MM.1S (cell line): ENCODE results near the gene CFAP61.

Experiments used
- DNase-seq: peaks from one replicate; pipeline ENCODE4 v3.0.0-alpha.2; 2015
- H2AFZ ChIP-seq: fragments of 300-600 bp; sonication (generic); 2 replicates; pipeline ENCODE4 v1.6.0; 2016; ENCODE audit warnings: antibody characterized with exemption, low read length
- H3F3A ChIP-seq: fragments of 300-600 bp; sonication (generic); 2 replicates; pipeline ENCODE4 v1.6.1; 2016; ENCODE audit warnings: mild to moderate bottlenecking, antibody characterized with exemption, low read length, moderate library complexity, mixed read lengths; ENCODE audit not compliant: insufficient read depth
- H3K27ac ChIP-seq: fragments of 300-600 bp; sonication (generic); 2 replicates; pipeline ENCODE4 v1.5.1; 2016; ENCODE audit warnings: mild to moderate bottlenecking, low read length
- H3K27me3 ChIP-seq: fragments of 300-600 bp; sonication (generic); replicated peaks from 2 replicates; pipeline ENCODE4 v1.6.0; 2016; ENCODE audit warnings: low read length; ENCODE audit not compliant: insufficient read depth
- H3K36me3 ChIP-seq: fragments of 300-600 bp; sonication (generic); replicated peaks from 2 replicates; pipeline ENCODE4 v1.6.1; 2016; ENCODE audit warnings: mild to moderate bottlenecking, low read length, mixed read lengths; ENCODE audit not compliant: insufficient read depth
- H3K4me1 ChIP-seq: fragments of 300-600 bp; sonication (generic); 2 replicates; pipeline ENCODE4 v1.6.1; 2016; ENCODE audit warnings: low read length, mixed read lengths
- H3K4me2 ChIP-seq: fragments of 300-600 bp; sonication (generic); 2 replicates; pipeline ENCODE4 v1.6.0; 2016; ENCODE audit warnings: low read depth, low read length
- H3K4me3 ChIP-seq: fragments of 300-600 bp; sonication (generic); 2 replicates; pipeline ENCODE4 v1.5.1; 2016; ENCODE audit warnings: low read length, mixed read lengths
- H3K79me2 ChIP-seq: fragments of 300-600 bp; sonication (generic); 2 replicates; pipeline ENCODE4 v1.6.1; 2016; ENCODE audit warnings: mixed run types, low read length, mixed read lengths
- H3K9ac ChIP-seq: fragments of 300-600 bp; sonication (generic); 2 replicates; pipeline ENCODE4 v1.6.1; 2016; ENCODE audit warnings: low read length, mixed read lengths
- H3K9me2 ChIP-seq: fragments of 300-600 bp; sonication (generic); replicated peaks from 2 replicates; pipeline ENCODE4 v1.6.1; 2016; ENCODE audit warnings: mild to moderate bottlenecking, low read length, mixed read lengths; ENCODE audit not compliant: insufficient read depth
- H3K9me3 ChIP-seq: fragments of 300-600 bp; sonication (generic); replicated peaks from 2 replicates; pipeline ENCODE4 v1.6.1; 2016; ENCODE audit warnings: mild to moderate bottlenecking, low read length, mixed read lengths; ENCODE audit not compliant: insufficient read depth
- H4K20me1 ChIP-seq: fragments of 300-600 bp; sonication (generic); 2 replicates; pipeline ENCODE4 v1.6.1; 2016; ENCODE audit warnings: mild to moderate bottlenecking, low read length, moderate library complexity, mixed read lengths; ENCODE audit not compliant: insufficient read depth
- EZH2 ChIP-seq: fragments of 300-600 bp; sonication (generic); optimal IDR thresholded peaks from 2 replicates; pipeline ENCODE3; 2017; ENCODE audit warnings: low read depth, mild to moderate bottlenecking, antibody characterized with exemption, low read length, mixed read lengths
- EZH2phosphoT487 ChIP-seq: fragments of 300-600 bp; sonication (generic); IDR thresholded peaks from 2 replicates; pipeline ENCODE4 v1.6.1; 2018; ENCODE audit warnings: antibody characterized with exemption, low read length
- TF ChIP-seq, protein P1 (sequence below): fragments of 300-600 bp; sonication (generic); IDR thresholded peaks from 2 replicates; pipeline ENCODE4 v1.5.1; 2016; ENCODE audit warnings: antibody characterized with exemption, low read length, mixed read lengths

Gene CFAP61

DNA sequence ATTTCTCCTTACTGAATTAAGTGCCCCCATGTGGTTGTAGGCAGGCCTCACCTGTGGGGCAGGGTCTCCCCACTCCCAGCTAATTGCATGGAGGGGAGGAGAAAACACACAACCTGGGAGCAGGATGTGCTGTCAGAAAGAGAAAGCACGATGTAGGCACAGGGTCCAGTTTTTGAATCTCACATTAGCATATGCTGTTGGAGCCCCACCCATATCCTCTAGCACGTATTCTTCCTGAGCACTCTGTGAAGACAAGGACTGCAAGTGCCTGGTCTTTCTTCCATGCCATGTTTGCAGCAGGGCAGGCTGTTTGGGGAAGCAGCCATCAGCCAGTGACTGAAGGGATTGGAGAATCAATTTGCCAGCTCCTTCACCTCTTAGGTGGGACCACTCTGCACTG, 108.2 kb downstream of the CFAP61 start:
- Histone ChIP-seq H3K27me3 (no peaks in the 10 kb centered on the region), H3K9me3 (no peaks in the 10 kb centered on the region), H3K4me2 (no peak overlapping the region), H3K9ac (no peak overlapping the region), H3K36me3 (no peaks in the 10 kb centered on the region), H3K79me2 (no peaks in the 10 kb centered on the region), H3K4me1 (no peaks in the 10 kb centered on the region), H3K4me3 (no peak overlapping the region), H3F3A (no peaks in the 10 kb centered on the region), H3K9me2 (no peaks in the 10 kb centered on the region), H4K20me1 (no peaks in the 10 kb centered on the region), H2AFZ (no peak overlapping the region), H3K27ac (no peak overlapping the region)
- DNase-seq: no peak
- TF ChIP-seq EZH2: no peak
- TF ChIP-seq, protein P1, sequence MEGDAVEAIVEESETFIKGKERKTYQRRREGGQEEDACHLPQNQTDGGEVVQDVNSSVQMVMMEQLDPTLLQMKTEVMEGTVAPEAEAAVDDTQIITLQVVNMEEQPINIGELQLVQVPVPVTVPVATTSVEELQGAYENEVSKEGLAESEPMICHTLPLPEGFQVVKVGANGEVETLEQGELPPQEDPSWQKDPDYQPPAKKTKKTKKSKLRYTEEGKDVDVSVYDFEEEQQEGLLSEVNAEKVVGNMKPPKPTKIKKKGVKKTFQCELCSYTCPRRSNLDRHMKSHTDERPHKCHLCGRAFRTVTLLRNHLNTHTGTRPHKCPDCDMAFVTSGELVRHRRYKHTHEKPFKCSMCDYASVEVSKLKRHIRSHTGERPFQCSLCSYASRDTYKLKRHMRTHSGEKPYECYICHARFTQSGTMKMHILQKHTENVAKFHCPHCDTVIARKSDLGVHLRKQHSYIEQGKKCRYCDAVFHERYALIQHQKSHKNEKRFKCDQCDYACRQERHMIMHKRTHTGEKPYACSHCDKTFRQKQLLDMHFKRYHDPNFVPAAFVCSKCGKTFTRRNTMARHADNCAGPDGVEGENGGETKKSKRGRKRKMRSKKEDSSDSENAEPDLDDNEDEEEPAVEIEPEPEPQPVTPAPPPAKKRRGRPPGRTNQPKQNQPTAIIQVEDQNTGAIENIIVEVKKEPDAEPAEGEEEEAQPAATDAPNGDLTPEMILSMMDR: no peak
- no peak for TF ChIP-seq EZH2phosphoT487

DNA sequence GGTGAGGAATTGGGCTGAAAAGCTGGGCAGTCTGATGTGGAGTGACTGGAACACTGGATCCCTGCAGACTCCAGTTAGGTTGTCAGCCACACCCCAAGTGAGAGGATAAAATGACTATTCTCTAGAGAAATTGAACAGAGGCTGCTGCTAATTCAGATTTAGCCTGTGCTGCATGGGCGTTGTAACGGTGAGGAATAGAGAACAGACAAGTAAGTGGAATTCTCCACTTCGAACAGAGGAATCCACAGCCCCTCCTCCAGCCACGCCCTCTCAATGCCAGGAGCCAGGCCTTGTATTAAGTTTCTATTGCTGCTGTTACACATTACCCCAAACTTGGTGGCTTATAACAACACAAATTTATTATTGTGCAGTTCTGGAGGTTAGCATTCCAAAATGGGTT, 109.3 kb downstream of the CFAP61 start:
- no peak overlapping the region for H3K9ac ChIP-seq
- no peaks in the 10 kb centered on the region for H3K27me3 ChIP-seq
- TF ChIP-seq, protein P1: no peak
- H3K79me2 ChIP-seq: no peaks in the 10 kb centered on the region
- H2AFZ ChIP-seq: no peak overlapping the region
- DNase-seq: no peak
- H3K4me1 ChIP-seq: no peaks in the 10 kb centered on the region
- H3K4me3 ChIP-seq: no peak overlapping the region
- H3K27ac ChIP-seq: no peak overlapping the region
- no peaks in the 10 kb centered on the region for H3K9me3 ChIP-seq
- H3F3A ChIP-seq: no peaks in the 10 kb centered on the region
- H3K4me2 ChIP-seq: no peak overlapping the region
- H3K9me2 ChIP-seq: no peaks in the 10 kb centered on the region
- H3K36me3 ChIP-seq: no peaks in the 10 kb centered on the region
- H4K20me1 ChIP-seq: no peaks in the 10 kb centered on the region

DNA sequence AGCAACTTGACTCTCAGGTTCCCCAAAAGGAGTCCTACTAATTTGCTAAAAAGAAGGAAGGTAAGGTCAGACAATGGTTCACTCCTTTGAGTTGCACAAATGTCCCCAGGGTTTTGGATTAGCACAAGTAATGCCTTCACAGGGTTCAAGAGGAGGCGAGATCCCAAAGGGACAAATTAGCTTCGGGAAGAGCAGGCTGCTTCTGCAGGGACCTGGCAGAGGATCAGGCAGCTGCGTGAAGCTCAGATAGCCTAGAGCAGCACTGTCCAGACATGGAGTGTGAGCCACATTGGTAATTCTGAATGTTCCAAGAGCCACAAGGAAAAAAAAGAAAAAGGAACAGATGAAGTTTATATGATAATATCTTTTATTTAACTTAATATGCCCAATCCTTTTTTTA, 115.4 kb downstream of the CFAP61 start:
- Histone ChIP-seq H3K79me2 (no peaks in the 10 kb centered on the region), H3K9me2 (no peaks in the 10 kb centered on the region), H3K27me3 (no peaks in the 10 kb centered on the region), H4K20me1 (no peaks in the 10 kb centered on the region), H3K4me1 (no peaks in the 10 kb centered on the region), H3K36me3 (no peaks in the 10 kb centered on the region), H3K27ac (no peak overlapping the region), H3K4me2 (no peak overlapping the region), H3K9ac (no peak overlapping the region), H2AFZ (no peak overlapping the region), H3K9me3 (no peaks in the 10 kb centered on the region), H3F3A (no peaks in the 10 kb centered on the region), H3K4me3 (no peak overlapping the region)
- TF ChIP-seq EZH2: no peak
- TF ChIP-seq, protein P1: no peak
- no peak for TF ChIP-seq EZH2phosphoT487
- DNase-seq: no peak
